ENCODE measurements around the gene PAQR5.
A peak's percentile ranks its signal among the peaks of the same experiment; 100 is the strongest.
"Not testable (repeated sequence)": the region's sequence is repeated elsewhere in the genome, so short reads cannot be mapped to it uniquely, and the experiment has no call there.

The PAQR5 gene

GRCh38 chr15:69446953-69447352 lies 148.2 kb downstream of the PAQR5 start:
- H2BK120ac ChIP-seq (ENCODE audit: low read depth, low read length) = no peak overlapping the region
- no peak overlapping the region for H2BK5ac ChIP-seq (ENCODE audit: low read depth, low read length, poor library complexity, severe bottlenecking)
- 100% methylated on average over 2 of the region's 2 CpGs for WGBS
- no peak overlapping the region for H3K9ac ChIP-seq (ENCODE audit: low read length)
- H3K4me3 ChIP-seq (ENCODE audit: insufficient read depth in 1 of 2, low read depth in 1 of 2, low read length in 2 of 2) = no peak overlapping the region
- no peak overlapping the region for H2BK15ac ChIP-seq (ENCODE audit: low read depth, poor library complexity, severe bottlenecking)
- H3K27ac ChIP-seq (ENCODE audit: low read length, poor library complexity, severe bottlenecking) = no peak overlapping the region
- H3K36me3 ChIP-seq (ENCODE audit: control insufficient read depth in 1 of 2, insufficient read depth in 2 of 2, low read depth in 1 of 2, low read length in 2 of 2) = peaks cover 0 to 23% of the 10 kb centered on the region in 2 experiments
- H3K23ac ChIP-seq (ENCODE audit: low read length in 2 of 2) = no peak overlapping the region
- peaks cover 3% of the 10 kb centered on the region for H3K4me1 ChIP-seq (ENCODE audit: control insufficient read depth, insufficient read depth, low read depth, low read length)
- no peak overlapping the region for H2BK12ac ChIP-seq (ENCODE audit: low read length in 2 of 2)
- H2AFZ ChIP-seq (ENCODE audit: low read depth, low read length) = no peak overlapping the region
- H3K14ac ChIP-seq (ENCODE audit: low read length in 2 of 2) = no peak overlapping the region
- no peak for DNase-seq
- no peak overlapping the region for H4K8ac ChIP-seq (ENCODE audit: low read length)
- H3K4me2 ChIP-seq (ENCODE audit: low read length, poor library complexity, severe bottlenecking) = no peak overlapping the region
- no peak overlapping the region for H3K18ac ChIP-seq (ENCODE audit: low read depth in 1 of 2, low read length in 2 of 2)
- no peaks in the 10 kb centered on the region for H3K9me3 ChIP-seq (ENCODE audit: control insufficient read depth, low read length)
- peaks cover 4% of the 10 kb centered on the region for H3K79me1 ChIP-seq (replicated peaks; ENCODE audit: low read length, poor library complexity, severe bottlenecking)
- H3K4ac ChIP-seq (ENCODE audit: low read depth in 1 of 2, low read length in 2 of 2) = no peak overlapping the region
- no peak overlapping the region for H2AK5ac ChIP-seq (ENCODE audit: low read length, severe bottlenecking)
- H3K27me3 ChIP-seq (ENCODE audit: control insufficient read depth in 1 of 2, insufficient read depth in 1 of 2, low read length in 2 of 2) = no peaks in the 10 kb centered on the region
- no peak overlapping the region for H4K91ac ChIP-seq (ENCODE audit: low read length)

GRCh38 chr15:69450221-69450620 lies 151.5 kb downstream of the PAQR5 start:
- not testable (repeated sequence) for H2AK5ac ChIP-seq (ENCODE audit: low read length, severe bottlenecking); H3K4ac ChIP-seq (ENCODE audit: low read depth in 1 of 2, low read length in 2 of 2); H4K8ac ChIP-seq (ENCODE audit: low read length); H2BK5ac ChIP-seq (ENCODE audit: low read depth, low read length, poor library complexity, severe bottlenecking); H3K14ac ChIP-seq (ENCODE audit: low read length in 2 of 2); H2BK15ac ChIP-seq (ENCODE audit: low read depth, poor library complexity, severe bottlenecking); H2AFZ ChIP-seq (ENCODE audit: low read depth, low read length); H3K9me3 ChIP-seq (ENCODE audit: control insufficient read depth, low read length); H3K79me1 ChIP-seq (replicated peaks; ENCODE audit: low read length, poor library complexity, severe bottlenecking); H3K4me2 ChIP-seq (ENCODE audit: low read length, poor library complexity, severe bottlenecking); H4K91ac ChIP-seq (ENCODE audit: low read length); H3K18ac ChIP-seq (ENCODE audit: low read depth in 1 of 2, low read length in 2 of 2); DNase-seq; H2BK12ac ChIP-seq (ENCODE audit: low read length in 2 of 2); H3K27me3 ChIP-seq (ENCODE audit: control insufficient read depth in 1 of 2, insufficient read depth in 1 of 2, low read length in 2 of 2); H3K4me3 ChIP-seq (ENCODE audit: insufficient read depth in 1 of 2, low read depth in 1 of 2, low read length in 2 of 2); H3K9ac ChIP-seq (ENCODE audit: low read length); H3K4me1 ChIP-seq (ENCODE audit: control insufficient read depth, insufficient read depth, low read depth, low read length); H2BK120ac ChIP-seq (ENCODE audit: low read depth, low read length); H3K23ac ChIP-seq (ENCODE audit: low read length in 2 of 2); H3K27ac ChIP-seq (ENCODE audit: low read length, poor library complexity, severe bottlenecking)
- 96% methylated on average over 3 of the region's 4 CpGs for WGBS
- H3K36me3 ChIP-seq (ENCODE audit: control insufficient read depth in 1 of 2, insufficient read depth in 2 of 2, low read depth in 1 of 2, low read length in 2 of 2) = peaks cover 2 to 34% of the 10 kb centered on the region in 2 experiments

GRCh38 chr15:69450968-69451695 lies 152.4 kb downstream of the PAQR5 start:
- Histone ChIP-seq H2AFZ (ENCODE audit: low read depth, low read length) (no peak overlapping the region), H3K36me3 (ENCODE audit: control insufficient read depth in 1 of 2, insufficient read depth in 2 of 2, low read depth in 1 of 2, low read length in 2 of 2) (peaks cover 6 to 40% of the 10 kb centered on the region in 2 experiments), H2BK120ac (ENCODE audit: low read depth, low read length) (no peak overlapping the region), H2BK5ac (ENCODE audit: low read depth, low read length, poor library complexity, severe bottlenecking) (no peak overlapping the region), H3K4me3 (ENCODE audit: insufficient read depth in 1 of 2, low read depth in 1 of 2, low read length in 2 of 2) (peak overlapping the region in 1 of 2 experiments; percentile 90), H2AK5ac (ENCODE audit: low read length, severe bottlenecking) (no peak overlapping the region), H2BK15ac (ENCODE audit: low read depth, poor library complexity, severe bottlenecking) (no peak overlapping the region), H3K27me3 (ENCODE audit: control insufficient read depth in 1 of 2, insufficient read depth in 1 of 2, low read length in 2 of 2) (no peaks in the 10 kb centered on the region), H3K27ac (ENCODE audit: low read length, poor library complexity, severe bottlenecking) (no peak overlapping the region), H3K79me1 (replicated peaks; ENCODE audit: low read length, poor library complexity, severe bottlenecking) (no peaks in the 10 kb centered on the region), H3K18ac (ENCODE audit: low read depth in 1 of 2, low read length in 2 of 2) (no peak overlapping the region), H3K4ac (ENCODE audit: low read depth in 1 of 2, low read length in 2 of 2) (no peak overlapping the region), H2BK12ac (ENCODE audit: low read length in 2 of 2) (no peak overlapping the region), H4K91ac (ENCODE audit: low read length) (no peak overlapping the region), H4K8ac (ENCODE audit: low read length) (peak overlapping the region; percentile 27), H3K4me2 (ENCODE audit: low read length, poor library complexity, severe bottlenecking) (no peak overlapping the region), H3K9me3 (ENCODE audit: control insufficient read depth, low read length) (no peaks in the 10 kb centered on the region), H3K23ac (ENCODE audit: low read length in 2 of 2) (no peak overlapping the region), H3K4me1 (ENCODE audit: control insufficient read depth, insufficient read depth, low read depth, low read length) (peaks cover 7% of the 10 kb centered on the region), H3K9ac (ENCODE audit: low read length) (peak overlapping the region; percentile 92), H3K14ac (ENCODE audit: low read length in 2 of 2) (no peak overlapping the region)
- WGBS = 98% methylated on average over 12 of the region's 12 CpGs
- no peak for DNase-seq

GRCh38 chr15:69451951-69452691 lies 153.4 kb downstream of the PAQR5 start:
- 23% methylated on average over 32 of the region's 32 CpGs for whole genome bisulfite sequencing
- H4K8ac ChIP-seq (ENCODE audit: low read length) = peak overlapping the region; percentile 74
- peak overlapping the region; percentile 39 for H3K27ac ChIP-seq (ENCODE audit: low read length, poor library complexity, severe bottlenecking)
- H4K91ac ChIP-seq (ENCODE audit: low read length) = no peak overlapping the region
- peak overlapping the region; percentile 2 to 35 for H3K18ac ChIP-seq (ENCODE audit: low read depth in 1 of 2, low read length in 2 of 2)
- H2AFZ ChIP-seq (ENCODE audit: low read depth, low read length) = peak overlapping the region; percentile 30
- H3K4me3 ChIP-seq (ENCODE audit: insufficient read depth in 1 of 2, low read depth in 1 of 2, low read length in 2 of 2) = peak overlapping the region; percentile 18 to 90
- DNase-seq = no peak
- no peak overlapping the region for H2BK5ac ChIP-seq (ENCODE audit: low read depth, low read length, poor library complexity, severe bottlenecking)
- no peak overlapping the region for H2AK5ac ChIP-seq (ENCODE audit: low read length, severe bottlenecking)
- H3K4me1 ChIP-seq (ENCODE audit: control insufficient read depth, insufficient read depth, low read depth, low read length) = peaks cover 9% of the 10 kb centered on the region
- peak overlapping the region in 1 of 2 experiments; percentile 10 for H3K4ac ChIP-seq (ENCODE audit: low read depth in 1 of 2, low read length in 2 of 2)
- no peak overlapping the region for H2BK12ac ChIP-seq (ENCODE audit: low read length in 2 of 2)
- H2BK120ac ChIP-seq (ENCODE audit: low read depth, low read length) = no peak overlapping the region
- H3K36me3 ChIP-seq (ENCODE audit: control insufficient read depth in 1 of 2, insufficient read depth in 2 of 2, low read depth in 1 of 2, low read length in 2 of 2) = peaks cover 11 to 40% of the 10 kb centered on the region in 2 experiments
- peak overlapping the region; percentile 92 for H3K9ac ChIP-seq (ENCODE audit: low read length)
- no peaks in the 10 kb centered on the region for H3K9me3 ChIP-seq (ENCODE audit: control insufficient read depth, low read length)
- H3K4me2 ChIP-seq (ENCODE audit: low read length, poor library complexity, severe bottlenecking) = peak overlapping the region; percentile 26
- peaks cover 5% of the 10 kb centered on the region for H3K79me1 ChIP-seq (replicated peaks; ENCODE audit: low read length, poor library complexity, severe bottlenecking)
- H3K27me3 ChIP-seq (ENCODE audit: control insufficient read depth in 1 of 2, insufficient read depth in 1 of 2, low read length in 2 of 2) = no peaks in the 10 kb centered on the region
- no peak overlapping the region for H3K14ac ChIP-seq (ENCODE audit: low read length in 2 of 2)
- no peak overlapping the region for H3K23ac ChIP-seq (ENCODE audit: low read length in 2 of 2)
- H2BK15ac ChIP-seq (ENCODE audit: low read depth, poor library complexity, severe bottlenecking) = no peak overlapping the region
